Gastrocnemius medialis (tissue), 4 donors: ENCODE results near the gene RB1. TPM values are rescaled to one million over a fixed set of nuclear protein-coding genes. Genes with fewer than 3 reads are reported as not detected.
A peak's percentile ranks its signal among the peaks of the same experiment; 100 is the strongest.
"Not testable (repeated sequence)": the region's sequence is repeated elsewhere in the genome, so short reads cannot be mapped to it uniquely, and the experiment has no call there.

ENCODE experiments used
- ATAC-seq, 2 donors: fragments of 150-250 bp; one replicate each; pipeline ENCODE4 v1.9.1; 2016
- DNase-seq, 2 donors: peaks; one replicate each; pipeline ENCODE4 v3.0.0-alpha.2; 2019
- H3K27ac ChIP-seq, 4 donors: fragments of 200-600 bp; sonication (generic); 1 replicate in 1 of 4; 2 replicates in 3 of 4; pipeline ENCODE4 v1.5.1; 2016 to 2018; ENCODE audit warnings: mild to moderate bottlenecking in 2 of 4, moderate library complexity in 1 of 4
- H3K27me3 ChIP-seq, 3 donors: fragments of 200-600 bp; sonication (generic) in 2 of 3; 1 replicate in 1 of 3; 2 replicates in 2 of 3; pipeline versions ENCODE4 v1.5.1 to v1.6.0; 2016 to 2019; ENCODE audit warnings: mild to moderate bottlenecking in 1 of 3, moderate library complexity in 1 of 3
- H3K36me3 ChIP-seq, 2 donors: fragments of 200-600 bp; sonication (generic) in 1 of 2; one replicate each; pipeline ENCODE4 v1.5.1; 2017 to 2018
- H3K4me1 ChIP-seq, 2 donors: fragments of 200-600 bp; sonication (generic) in 1 of 2; one replicate each; pipeline ENCODE4 v1.5.1; 2016 to 2017; ENCODE audit warnings: mild to moderate bottlenecking in 2 of 2
- H3K4me3 ChIP-seq, 4 donors: fragments of 200-600 bp; sonication (generic) in 3 of 4; 1 replicate in 1 of 4; 2 replicates in 3 of 4; pipeline ENCODE4 v1.5.1; 2016 to 2019; ENCODE audit warnings: mild to moderate bottlenecking in 2 of 4
- H3K9me3 ChIP-seq, 3 donors: fragments of 200-600 bp; sonication (generic) in 2 of 3; 1 replicate in 1 of 3; 2 replicates in 2 of 3; pipeline ENCODE4 v1.5.1; 2016 to 2019
- POLR2A ChIP-seq, 2 donors: fragments of 450-650 bp; IDR thresholded peaks; one replicate each; pipeline ENCODE4 v1.6.1; 2017; ENCODE audit warnings: antibody characterized with exemption in 2 of 2, mild to moderate bottlenecking in 2 of 2, moderate library complexity in 2 of 2
- in situ Hi-C, 4 donors: fragments of 200-750 bp; cut with MboI; loops; one replicate each; pipeline versions ENCODE4 v1.15.0 to v1.8.0; 2017; ENCODE audit warnings: low sequenced_read_pairs in 4 of 4
- intact Hi-C: fragments of 100-400 bp; cut with DNase I; formaldehyde crosslinking; loops from one replicate; pipeline ENCODE4 v1.15.1; 2023; ENCODE audit warnings: low total_unique reads
- total RNA-seq, 4 donors: library from RNA; depleted of rRNA; stranded (reverse); fragments of >200 nt; gene quantifications; one replicate each; pipeline versions ENCODE4 v1.1.0 to v1.2.3, GENCODE V29; 2016
- TF ChIP-seq, protein P1 (sequence below), 5 experiments: fragments of 450-650 bp in 3 of 5; fragments of 200-600 bp in 2 of 5; sonication (generic) in 2 of 5; IDR thresholded peaks in 4 of 5; conservative IDR thresholded peaks in 1 of 5; 1 replicate in 4 of 5; 2 replicates in 1 of 5; pipeline ENCODE4 v1.5.1; 2016 to 2019; ENCODE audit warnings: antibody characterized with exemption in 5 of 5, mild to moderate bottlenecking in 3 of 5, moderate library complexity in 3 of 5

RB1 gene
- total RNA-seq, 4 donors from 2014 or later: 29.3 to 45.6 (median 33.2) TPM

DNA sequence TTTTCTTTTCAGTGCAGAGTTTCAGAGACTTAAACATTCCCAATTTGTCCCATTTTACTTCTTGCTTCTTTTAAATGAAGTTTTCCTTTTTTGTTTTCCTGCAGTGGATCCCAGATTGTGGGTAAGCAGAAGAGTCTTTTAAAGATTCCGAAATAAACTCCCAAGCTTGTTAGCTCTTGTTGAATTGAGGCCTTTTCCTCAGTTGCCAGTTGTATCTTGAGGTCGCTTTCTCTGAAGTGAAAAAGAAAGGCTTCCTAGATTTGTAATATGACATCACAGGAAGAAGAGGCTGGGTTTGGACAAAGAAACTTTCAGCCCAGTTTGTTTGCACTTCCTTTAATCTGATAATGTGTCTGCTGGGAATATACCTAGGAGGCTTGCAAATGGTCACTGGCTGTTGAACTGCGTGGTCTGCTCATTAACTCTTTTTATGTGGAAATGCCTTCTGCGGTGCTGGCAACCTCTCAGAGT lies 109.4 kb downstream of the RB1 start, which contains the start of gene LPAR6:
Gene LPAR6, minus strand, starts transcription at position 233 of the 471 bp plus-strand sequence. CDS start 690 bp downstream, outside the sequence.
- Histone ChIP-seq H3K27ac (peak within 1 kb of the TSS; percentile 49 to 70 (median 62)), H3K9me3 (no peaks in the 10 kb centered on the region), H3K27me3 (no peaks in the 10 kb centered on the region), H3K4me3 (peak within 1 kb of the TSS; percentile 46 to 52 (median 50)), H3K36me3 (peaks cover 0 to 7% of the 10 kb centered on the region in 2 donors), H3K4me1 (no peaks in the 10 kb centered on the region)
- peak; percentile 60 to 84 for TF ChIP-seq POLR2A (IDR thresholded peaks at IDR 0.05)
- TF ChIP-seq, protein P1, sequence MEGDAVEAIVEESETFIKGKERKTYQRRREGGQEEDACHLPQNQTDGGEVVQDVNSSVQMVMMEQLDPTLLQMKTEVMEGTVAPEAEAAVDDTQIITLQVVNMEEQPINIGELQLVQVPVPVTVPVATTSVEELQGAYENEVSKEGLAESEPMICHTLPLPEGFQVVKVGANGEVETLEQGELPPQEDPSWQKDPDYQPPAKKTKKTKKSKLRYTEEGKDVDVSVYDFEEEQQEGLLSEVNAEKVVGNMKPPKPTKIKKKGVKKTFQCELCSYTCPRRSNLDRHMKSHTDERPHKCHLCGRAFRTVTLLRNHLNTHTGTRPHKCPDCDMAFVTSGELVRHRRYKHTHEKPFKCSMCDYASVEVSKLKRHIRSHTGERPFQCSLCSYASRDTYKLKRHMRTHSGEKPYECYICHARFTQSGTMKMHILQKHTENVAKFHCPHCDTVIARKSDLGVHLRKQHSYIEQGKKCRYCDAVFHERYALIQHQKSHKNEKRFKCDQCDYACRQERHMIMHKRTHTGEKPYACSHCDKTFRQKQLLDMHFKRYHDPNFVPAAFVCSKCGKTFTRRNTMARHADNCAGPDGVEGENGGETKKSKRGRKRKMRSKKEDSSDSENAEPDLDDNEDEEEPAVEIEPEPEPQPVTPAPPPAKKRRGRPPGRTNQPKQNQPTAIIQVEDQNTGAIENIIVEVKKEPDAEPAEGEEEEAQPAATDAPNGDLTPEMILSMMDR (IDR thresholded peaks at IDR 0.05 in 4 of 5, conservative IDR thresholded peaks at IDR 0.05 in 1 of 5): no peak
- ATAC-seq (peak; percentile 82 to 89), DNase-seq (no peak)
- intact Hi-C loops: loop anchor here (5.0 kb wide), 1 partner anchor 79 kb away; no protein-coding TSS in a partner anchor
- in situ Hi-C loops: loop anchor here in 1 of 4 donors (25.0 kb wide), 1 partner anchor 174 kb away; no protein-coding TSS in a partner anchor

DNA sequence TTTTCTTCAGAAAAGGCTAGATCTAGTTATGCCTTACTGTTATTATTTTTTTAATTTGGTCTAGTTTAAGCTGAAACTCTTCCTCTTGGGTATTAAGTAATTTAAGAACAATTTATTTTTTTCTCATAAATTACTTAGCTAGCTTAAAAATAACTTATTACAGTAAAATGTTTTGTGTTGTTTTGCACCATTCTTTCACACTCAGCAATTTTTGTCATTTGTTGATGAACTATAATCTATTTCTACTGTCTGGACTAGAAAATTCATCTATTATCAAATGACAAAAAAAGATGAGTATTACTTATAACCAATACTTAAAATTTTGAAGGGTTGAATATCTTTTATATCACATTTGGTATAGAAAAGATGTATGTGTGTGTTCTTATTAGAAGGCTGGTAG lies 111.0 kb downstream of the RB1 start:
- H3K36me3 ChIP-seq: peaks cover 0 to 7% of the 10 kb centered on the region in 2 donors
- H3K4me1 ChIP-seq: no peaks in the 10 kb centered on the region
- no peak overlapping the region for H3K4me3 ChIP-seq
- H3K27me3 ChIP-seq: no peaks in the 10 kb centered on the region
- intact Hi-C loops (loop anchor here (5.0 kb wide), 1 partner anchor 78 kb away; no protein-coding TSS in a partner anchor), in situ Hi-C loops (loop anchor here in 1 of 4 donors (25.0 kb wide), 1 partner anchor 173 kb away; no protein-coding TSS in a partner anchor)
- ATAC-seq (no peak), DNase-seq (no peak)
- H3K27ac ChIP-seq: no peak overlapping the region
- H3K9me3 ChIP-seq: no peaks in the 10 kb centered on the region
- TF ChIP-seq, protein P1 (IDR thresholded peaks at IDR 0.05 in 4 of 5, conservative IDR thresholded peaks at IDR 0.05 in 1 of 5): no peak
- TF ChIP-seq POLR2A (IDR thresholded peaks at IDR 0.05): no peak

DNA sequence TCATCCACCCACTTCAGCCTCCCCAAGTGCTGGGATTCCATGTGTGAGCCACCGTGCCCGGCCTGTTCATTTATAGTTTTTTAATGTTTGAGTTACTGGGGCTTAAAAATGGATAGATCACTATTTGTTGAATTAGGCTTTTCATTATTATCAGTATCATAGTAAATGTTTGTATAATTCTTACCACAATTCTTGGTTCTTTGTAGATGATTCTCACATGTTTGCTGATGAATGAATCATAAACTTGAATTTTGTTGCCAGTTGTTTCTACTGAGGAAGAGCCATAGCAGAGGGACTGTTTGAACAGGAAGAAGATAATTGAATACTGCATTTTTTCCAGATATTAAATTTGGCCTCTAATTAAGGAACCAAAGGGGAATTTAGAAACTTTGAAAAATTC lies 112.0 kb downstream of the RB1 start:
- Histone ChIP-seq H3K27me3 (no peaks in the 10 kb centered on the region), H3K27ac (no peak overlapping the region), H3K4me1 (no peaks in the 10 kb centered on the region), H3K9me3 (no peaks in the 10 kb centered on the region), H3K36me3 (peaks cover 0 to 7% of the 10 kb centered on the region in 2 donors), H3K4me3 (no peak overlapping the region)
- in situ Hi-C loops (loop anchor here in 1 of 4 donors (25.0 kb wide), 1 partner anchor 172 kb away; no protein-coding TSS in a partner anchor), intact Hi-C loops (no loop called here)
- no peak for TF ChIP-seq POLR2A (IDR thresholded peaks at IDR 0.05)
- TF ChIP-seq, protein P1 (IDR thresholded peaks at IDR 0.05 in 4 of 5, conservative IDR thresholded peaks at IDR 0.05 in 1 of 5): no peak
- no peak for DNase-seq
- no peak for ATAC-seq

DNA sequence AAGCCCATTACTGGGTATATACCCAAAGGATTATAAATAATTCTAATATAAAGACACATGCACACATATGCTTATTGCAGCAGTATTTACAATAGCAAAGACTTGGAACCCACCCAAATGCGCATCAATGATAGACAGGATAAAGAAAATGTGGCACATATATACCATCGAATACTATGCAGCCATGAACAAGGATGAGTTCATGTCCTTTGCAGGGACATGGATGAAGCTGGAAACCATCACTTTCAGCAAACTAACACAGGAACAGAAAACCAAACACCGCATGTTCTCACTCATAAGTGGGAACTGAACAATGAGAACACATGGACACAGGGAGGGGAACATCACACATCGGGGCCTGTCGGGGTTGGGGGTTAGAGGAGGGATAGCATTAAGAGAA lies 118.5 kb downstream of the RB1 start:
- H3K27ac ChIP-seq, DNase-seq, H3K9me3 ChIP-seq, H3K36me3 ChIP-seq, H3K4me1 ChIP-seq, ATAC-seq, intact Hi-C loops, H3K4me3 ChIP-seq, H3K27me3 ChIP-seq: not testable (repeated sequence)
- in situ Hi-C loops: loop anchor here in 1 of 4 donors (25.0 kb wide), 1 partner anchor 165 kb away; no protein-coding TSS in a partner anchor

GRCh38 chr13:48424212-48424611 lies 120.7 kb downstream of the RB1 start:
- ATAC-seq (no peak), DNase-seq (no peak)
- Histone ChIP-seq H3K4me1 (peaks cover 0 to 5% of the 10 kb centered on the region in 2 donors), H3K9me3 (no peaks in the 10 kb centered on the region), H3K36me3 (no peaks in the 10 kb centered on the region), H3K4me3 (no peak overlapping the region), H3K27ac (no peak overlapping the region), H3K27me3 (no peaks in the 10 kb centered on the region)
- in situ Hi-C loops: loop anchor here in 1 of 4 donors (25.0 kb wide), 1 partner anchor 163 kb away; no protein-coding TSS in a partner anchor
- intact Hi-C loops: no loop called here
- no peak for TF ChIP-seq POLR2A (IDR thresholded peaks at IDR 0.05)
- TF ChIP-seq, protein P1 (IDR thresholded peaks at IDR 0.05 in 4 of 5, conservative IDR thresholded peaks at IDR 0.05 in 1 of 5): no peak
